TTC549 (cell line): Measurements from ENCODE around the gene MYMK.
"Not testable (repeated sequence)": the region's sequence is repeated elsewhere in the genome, so short reads cannot be mapped to it uniquely, and the experiment has no call there.

Experiments
- FAIRE-seq: peaks from 2 replicates; lab custom pipeline; 2012; peaks lifted over from hg19 to GRCh38; lab: Jason Lieb, UNC

The MYMK gene

GRCh38 chr9:133524679-133525228 lies at the start of gene MYMK:
MYMK (minus strand) TSS chr9:133524959; CDS start chr9:133524844, 115 bp downstream.
- FAIRE-seq = no peak

GRCh38 chr9:133573791-133574515 lies 49.2 kb upstream of the MYMK start:
- no peak for FAIRE-seq

- FAIRE-seq = no peak
These were observed 48.1 kb upstream of the MYMK start for GRCh38 chr9:133572821-133573361.

GRCh38 chr9:133571896-133572595 lies 47.3 kb upstream of the MYMK start:
- FAIRE-seq = no peak

- FAIRE-seq = no peak
These were observed 46.7 kb upstream of the MYMK start for GRCh38 chr9:133571391-133571890.

GRCh38 chr9:133570691-133571080 lies 45.9 kb upstream of the MYMK start:
- no peak for FAIRE-seq

- no peak for FAIRE-seq
These were observed 45.3 kb upstream of the MYMK start for GRCh38 chr9:133569891-133570690.

- no peak for FAIRE-seq
These were observed 44.5 kb upstream of the MYMK start for GRCh38 chr9:133569121-133569785.

- no peak for FAIRE-seq
These were observed 43.4 kb upstream of the MYMK start for GRCh38 chr9:133568186-133568585.

GRCh38 chr9:133566817-133567216 lies 42.1 kb upstream of the MYMK start:
- no peak for FAIRE-seq

GRCh38 chr9:133566382-133566781 lies 41.6 kb upstream of the MYMK start:
- no peak for FAIRE-seq

- FAIRE-seq = no peak
These were observed 39.8 kb upstream of the MYMK start for GRCh38 chr9:133564451-133565116.

GRCh38 chr9:133563814-133564213 lies 39.1 kb upstream of the MYMK start:
- not testable (repeated sequence) for FAIRE-seq

GRCh38 chr9:133563291-133563796 lies 38.6 kb upstream of the MYMK start:
- FAIRE-seq = no peak

GRCh38 chr9:133562611-133563290 lies 38.0 kb upstream of the MYMK start:
- no peak for FAIRE-seq

- FAIRE-seq = no peak
These were observed 37.3 kb upstream of the MYMK start for GRCh38 chr9:133561976-133562554.

- no peak for FAIRE-seq
These were observed 36.2 kb upstream of the MYMK start for GRCh38 chr9:133560944-133561343.

GRCh38 chr9:133560311-133560710 lies 35.6 kb upstream of the MYMK start:
- FAIRE-seq = no peak

- no peak for FAIRE-seq
These were observed 33.7 kb upstream of the MYMK start for GRCh38 chr9:133558191-133559126.
